ENCODE data around the gene RNF112. TPM values are rescaled to one million over a fixed set of nuclear protein-coding genes. Genes with fewer than 3 reads are reported as not detected.
A peak's percentile ranks its signal among the peaks of the same experiment; 100 is the strongest.

RNF112 gene
- 1 to 10 TPM; 2.8 to 8.3 TPM for total RNA-seq

GRCh38 chr17:19410875-19411620 lies at the start of gene RNF112:
RNF112 (plus strand) TSS chr17:19411232; CDS start chr17:19411409, 177 bp downstream.
- DNase-seq (ENCODE audit: low spot score) (no peak), ATAC-seq (ENCODE audit: insufficient number of reproducible peaks, low FRiP score, low read depth) (no peak)
- Histone ChIP-seq H3K4me3 (peak within 1 kb of the TSS; percentile 37), H3K27me3 (replicated peaks; ENCODE audit: insufficient read depth) (no peaks in the 10 kb centered on the region), H3K9me3 (no peaks in the 10 kb centered on the region), H3K36me3 (no peaks in the 10 kb centered on the region), H3K4me1 (ENCODE audit: control insufficient read depth in 1 of 2, low read depth in 2 of 2) (peaks cover 0 to 13% of the 10 kb centered on the region in 2 donors), H3K27ac (no peak within 1 kb of the TSS)
- peak; percentile 33 for TF ChIP-seq CTCF (IDR thresholded peaks at IDR 0.05)

- TF ChIP-seq CTCF (IDR thresholded peaks at IDR 0.05) = no peak
- Histone ChIP-seq H3K27me3 (replicated peaks; ENCODE audit: insufficient read depth) (no peaks in the 10 kb centered on the region), H3K36me3 (no peaks in the 10 kb centered on the region), H3K9me3 (no peaks in the 10 kb centered on the region), H3K27ac (no peak overlapping the region), H3K4me3 (no peak overlapping the region), H3K4me1 (ENCODE audit: control insufficient read depth in 1 of 2, low read depth in 2 of 2) (peaks cover 0 to 8% of the 10 kb centered on the region in 2 donors)
- no peak for DNase-seq (ENCODE audit: low spot score)
- no peak for ATAC-seq (ENCODE audit: insufficient number of reproducible peaks, low FRiP score, low read depth)
Measured at GRCh38 chr17:19361326-19361725, 49.7 kb upstream of the RNF112 start.

- ATAC-seq (ENCODE audit: insufficient number of reproducible peaks, low FRiP score, low read depth) (peak; percentile 1), DNase-seq (ENCODE audit: low spot score) (no peak)
- H3K4me1 ChIP-seq (ENCODE audit: control insufficient read depth in 1 of 2, low read depth in 2 of 2) = peaks cover 0 to 8% of the 10 kb centered on the region in 2 donors
- no peak for TF ChIP-seq CTCF (IDR thresholded peaks at IDR 0.05)
- no peaks in the 10 kb centered on the region for H3K36me3 ChIP-seq
- H3K27me3 ChIP-seq (replicated peaks; ENCODE audit: insufficient read depth) = no peaks in the 10 kb centered on the region
- peak overlapping the region; percentile 47 to 70 for H3K27ac ChIP-seq
- no peaks in the 10 kb centered on the region for H3K9me3 ChIP-seq
- H3K4me3 ChIP-seq = peak overlapping the region; percentile 88
Measured at GRCh38 chr17:19361944-19362276, 49.1 kb upstream of the RNF112 start.

GRCh38 chr17:19362277-19363113 lies 48.5 kb upstream of the RNF112 start, which contains the start of gene B9D1:
B9D1 (minus strand) TSS chr17:19362723; CDS start chr17:19362569, 154 bp downstream.
- ATAC-seq (ENCODE audit: insufficient number of reproducible peaks, low FRiP score, low read depth) (peak; percentile 84), DNase-seq (ENCODE audit: low spot score) (peak; percentile 55)
- Histone ChIP-seq H3K36me3 (no peaks in the 10 kb centered on the region), H3K4me1 (ENCODE audit: control insufficient read depth in 1 of 2, low read depth in 2 of 2) (peaks cover 0 to 8% of the 10 kb centered on the region in 2 donors), H3K27me3 (replicated peaks; ENCODE audit: insufficient read depth) (no peaks in the 10 kb centered on the region), H3K9me3 (no peaks in the 10 kb centered on the region), H3K4me3 (peak within 1 kb of the TSS; percentile 88), H3K27ac (peak within 1 kb of the TSS; percentile 47 to 70)
- TF ChIP-seq CTCF (IDR thresholded peaks at IDR 0.05) = peak; percentile 98

GRCh38 chr17:19363114-19363438 lies 48.0 kb upstream of the RNF112 start:
- Histone ChIP-seq H3K27me3 (replicated peaks; ENCODE audit: insufficient read depth) (no peaks in the 10 kb centered on the region), H3K27ac (peak overlapping the region; percentile 47 to 70), H3K9me3 (no peaks in the 10 kb centered on the region), H3K4me1 (ENCODE audit: control insufficient read depth in 1 of 2, low read depth in 2 of 2) (peaks cover 0 to 8% of the 10 kb centered on the region in 2 donors), H3K4me3 (peak overlapping the region; percentile 88), H3K36me3 (no peaks in the 10 kb centered on the region)
- no peak for ATAC-seq (ENCODE audit: insufficient number of reproducible peaks, low FRiP score, low read depth)
- peak; percentile 11 for TF ChIP-seq CTCF (IDR thresholded peaks at IDR 0.05)
- no peak for DNase-seq (ENCODE audit: low spot score)
